ENCODE measurements around the gene MRPL27. TPM values are rescaled to one million over a fixed set of nuclear protein-coding genes. Genes with fewer than 3 reads are reported as not detected.

Gene MRPL27
- total RNA-seq, 1 donor from 2014 or later = 49.8 TPM

GRCh38 chr17:50359005-50359699, 13.8 kb downstream of the MRPL27 start:
- Mint-ChIP-seq H3K4me3 (ENCODE audit: unreplicated experiment) (no peak overlapping the region), H3K4me1 (ENCODE audit: low read depth) (peaks cover 13% of the 10 kb centered on the region), H3K9me3 (ENCODE audit: low read depth) (no peaks in the 10 kb centered on the region), H3K27me3 (ENCODE audit: low read depth) (no peaks in the 10 kb centered on the region), H3K27ac (ENCODE audit: unreplicated experiment) (no peak overlapping the region), H3K36me3 (ENCODE audit: low read depth) (peaks cover 3% of the 10 kb centered on the region)
- DNase-seq (ENCODE audit: low spot score) = no peak
- TF ChIP-seq, protein P1, sequence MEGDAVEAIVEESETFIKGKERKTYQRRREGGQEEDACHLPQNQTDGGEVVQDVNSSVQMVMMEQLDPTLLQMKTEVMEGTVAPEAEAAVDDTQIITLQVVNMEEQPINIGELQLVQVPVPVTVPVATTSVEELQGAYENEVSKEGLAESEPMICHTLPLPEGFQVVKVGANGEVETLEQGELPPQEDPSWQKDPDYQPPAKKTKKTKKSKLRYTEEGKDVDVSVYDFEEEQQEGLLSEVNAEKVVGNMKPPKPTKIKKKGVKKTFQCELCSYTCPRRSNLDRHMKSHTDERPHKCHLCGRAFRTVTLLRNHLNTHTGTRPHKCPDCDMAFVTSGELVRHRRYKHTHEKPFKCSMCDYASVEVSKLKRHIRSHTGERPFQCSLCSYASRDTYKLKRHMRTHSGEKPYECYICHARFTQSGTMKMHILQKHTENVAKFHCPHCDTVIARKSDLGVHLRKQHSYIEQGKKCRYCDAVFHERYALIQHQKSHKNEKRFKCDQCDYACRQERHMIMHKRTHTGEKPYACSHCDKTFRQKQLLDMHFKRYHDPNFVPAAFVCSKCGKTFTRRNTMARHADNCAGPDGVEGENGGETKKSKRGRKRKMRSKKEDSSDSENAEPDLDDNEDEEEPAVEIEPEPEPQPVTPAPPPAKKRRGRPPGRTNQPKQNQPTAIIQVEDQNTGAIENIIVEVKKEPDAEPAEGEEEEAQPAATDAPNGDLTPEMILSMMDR (IDR thresholded peaks at IDR 0.05) = no peak

GRCh38 chr17:50358177-50358576, 14.8 kb downstream of the MRPL27 start:
- DNase-seq (ENCODE audit: low spot score) = no peak
- TF ChIP-seq, protein P1 (IDR thresholded peaks at IDR 0.05) = no peak
- H3K36me3 Mint-ChIP-seq (ENCODE audit: low read depth) = peaks cover 6% of the 10 kb centered on the region
- H3K27ac Mint-ChIP-seq (ENCODE audit: unreplicated experiment) = no peak overlapping the region
- H3K9me3 Mint-ChIP-seq (ENCODE audit: low read depth) = no peaks in the 10 kb centered on the region
- H3K27me3 Mint-ChIP-seq (ENCODE audit: low read depth) = no peaks in the 10 kb centered on the region
- peaks cover 9% of the 10 kb centered on the region for H3K4me1 Mint-ChIP-seq (ENCODE audit: low read depth)
- H3K4me3 Mint-ChIP-seq (ENCODE audit: unreplicated experiment) = no peak overlapping the region

- no peak overlapping the region for H3K27ac Mint-ChIP-seq (ENCODE audit: unreplicated experiment)
- H3K27me3 Mint-ChIP-seq (ENCODE audit: low read depth) = no peaks in the 10 kb centered on the region
- peaks cover 6% of the 10 kb centered on the region for H3K36me3 Mint-ChIP-seq (ENCODE audit: low read depth)
- peaks cover 3% of the 10 kb centered on the region for H3K4me1 Mint-ChIP-seq (ENCODE audit: low read depth)
- H3K4me3 Mint-ChIP-seq (ENCODE audit: unreplicated experiment) = no peak overlapping the region
- DNase-seq (ENCODE audit: low spot score) = no peak
- no peaks in the 10 kb centered on the region for H3K9me3 Mint-ChIP-seq (ENCODE audit: low read depth)
- TF ChIP-seq, protein P1 (IDR thresholded peaks at IDR 0.05) = no peak
These were observed 16.0 kb downstream of the MRPL27 start for GRCh38 chr17:50356892-50357510.

GRCh38 chr17:50356418-50356817, 16.6 kb downstream of the MRPL27 start:
- Mint-ChIP-seq H3K9me3 (ENCODE audit: low read depth) (no peaks in the 10 kb centered on the region), H3K4me1 (ENCODE audit: low read depth) (peaks cover 5% of the 10 kb centered on the region), H3K4me3 (ENCODE audit: unreplicated experiment) (no peak overlapping the region), H3K27ac (ENCODE audit: unreplicated experiment) (no peak overlapping the region), H3K36me3 (ENCODE audit: low read depth) (peaks cover 11% of the 10 kb centered on the region), H3K27me3 (ENCODE audit: low read depth) (no peaks in the 10 kb centered on the region)
- peak; percentile 93 for DNase-seq (ENCODE audit: low spot score)
- TF ChIP-seq, protein P1 (IDR thresholded peaks at IDR 0.05) = no peak

DNA sequence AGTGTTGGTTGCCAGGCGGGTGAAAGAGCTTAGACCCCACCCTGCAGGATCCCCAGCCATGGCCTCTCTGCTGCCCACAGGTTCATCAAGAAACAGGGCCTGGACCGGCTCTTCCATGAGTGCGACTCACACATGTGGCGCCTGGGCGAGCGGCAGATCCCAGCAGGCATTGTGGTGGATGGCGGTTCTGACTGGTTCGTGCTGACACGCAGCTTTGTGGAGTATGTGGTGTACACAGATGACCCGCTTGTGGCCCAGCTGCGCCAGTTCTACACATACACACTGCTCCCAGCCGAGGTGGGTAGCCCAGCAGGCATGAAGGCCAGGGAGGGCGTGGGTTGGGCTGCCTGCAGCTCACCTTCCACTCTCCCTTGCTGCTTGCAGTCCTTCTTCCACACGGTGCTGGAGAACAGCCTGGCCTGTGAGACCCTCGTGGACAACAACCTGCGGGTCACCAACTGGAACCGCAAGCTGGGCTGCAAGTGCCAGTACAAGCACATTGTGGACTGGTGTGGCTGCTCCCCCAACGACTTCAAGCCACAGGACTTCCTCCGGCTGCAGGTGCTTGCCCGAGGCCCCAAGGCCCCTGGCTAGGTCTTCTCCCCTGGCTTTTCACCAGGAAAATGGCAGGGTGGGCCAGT, 17.2 kb downstream of the MRPL27 start:
- peak; percentile 94 for DNase-seq (ENCODE audit: low spot score)

More for the DNA sequence above, 17.2 kb downstream of the MRPL27 start:
- Mint-ChIP-seq H3K9me3 (ENCODE audit: low read depth) (no peaks in the 10 kb centered on the region), H3K4me1 (ENCODE audit: low read depth) (peaks cover 5% of the 10 kb centered on the region), H3K4me3 (ENCODE audit: unreplicated experiment) (no peak overlapping the region), H3K36me3 (ENCODE audit: low read depth) (peaks cover 11% of the 10 kb centered on the region), H3K27me3 (ENCODE audit: low read depth) (no peaks in the 10 kb centered on the region), H3K27ac (ENCODE audit: unreplicated experiment) (no peak overlapping the region)
- TF ChIP-seq, protein P1 (IDR thresholded peaks at IDR 0.05) = no peak

Measured in chondrocyte (in vitro differentiated cells).